Measurements from ENCODE around the gene PRPSAP1.
"Not testable (repeated sequence)": the region's sequence is repeated elsewhere in the genome, so short reads cannot be mapped to it uniquely, and the experiment has no call there.

Gene PRPSAP1

GRCh38 chr17:76357597-76358158 is 4.0 kb upstream of the PRPSAP1 start:
- no peak for DNase-seq

GRCh38 chr17:76356803-76357456 is 3.2 kb upstream of the PRPSAP1 start:
- no peak for DNase-seq

GRCh38 chr17:76354747-76355310 is 1.1 kb upstream of the PRPSAP1 start:
- no peak for DNase-seq

- DNase-seq = no peak
These were observed 607 bp upstream of the PRPSAP1 start for GRCh38 chr17:76354317-76354729.

- no peak for DNase-seq
These were observed 615 bp downstream of the PRPSAP1 start for GRCh38 chr17:76353004-76353598.

GRCh38 chr17:76351526-76352071 is 2.1 kb downstream of the PRPSAP1 start:
- no peak for DNase-seq

GRCh38 chr17:76350463-76350862 is 3.3 kb downstream of the PRPSAP1 start:
- no peak for DNase-seq

- DNase-seq = not testable (repeated sequence)
These were observed 6.8 kb downstream of the PRPSAP1 start for GRCh38 chr17:76346936-76347335.

- DNase-seq = no peak
These were observed 8.2 kb downstream of the PRPSAP1 start for GRCh38 chr17:76345377-76345974.

- DNase-seq = no peak
These were observed 10.6 kb downstream of the PRPSAP1 start for GRCh38 chr17:76343106-76343505.

- DNase-seq = no peak
These were observed 12.4 kb downstream of the PRPSAP1 start for GRCh38 chr17:76341301-76341700.

- no peak for DNase-seq
These were observed 16.3 kb downstream of the PRPSAP1 start for GRCh38 chr17:76337413-76337777.

GRCh38 chr17:76336756-76337412 is 16.8 kb downstream of the PRPSAP1 start:
- no peak for DNase-seq

GRCh38 chr17:76335716-76336381 is 17.9 kb downstream of the PRPSAP1 start:
- DNase-seq = no peak

GRCh38 chr17:76333673-76334505 is 19.8 kb downstream of the PRPSAP1 start:
- DNase-seq = no peak

GRCh38 chr17:76331083-76331482 is 22.6 kb downstream of the PRPSAP1 start:
- no peak for DNase-seq

- no peak for DNase-seq
These were observed 24.1 kb downstream of the PRPSAP1 start for GRCh38 chr17:76329664-76330063.

GRCh38 chr17:76327696-76328095 is 26.0 kb downstream of the PRPSAP1 start:
- DNase-seq = no peak

GRCh38 chr17:76326306-76326705 is 27.4 kb downstream of the PRPSAP1 start:
- no peak for DNase-seq

- DNase-seq = no peak
These were observed 35.1 kb downstream of the PRPSAP1 start for GRCh38 chr17:76318586-76318985.

GRCh38 chr17:76317535-76317934 is 36.2 kb downstream of the PRPSAP1 start:
- no peak for DNase-seq

All from right hindlimb (tissue), 1 donor.